Duodenal mucosa (tissue), 2 donors: ENCODE data around the gene TNFRSF19.

Experiments
- H3K27ac ChIP-seq: one replicate; pipeline ENCODE4 v1.7.0; 2013; ENCODE audit warnings: low read depth, low read length
- H3K27me3 ChIP-seq, 2 donors: one replicate each; pipeline ENCODE4 v1.7.0; 2013; ENCODE audit warnings: low read length in 2 of 2, control low read depth in 1 of 2; ENCODE audit not compliant: insufficient read depth in 2 of 2, control insufficient read depth in 1 of 2
- H3K36me3 ChIP-seq, 2 donors: one replicate each; pipeline ENCODE4 v1.7.0; 2013; ENCODE audit warnings: low read length in 2 of 2, control low read depth in 1 of 2; ENCODE audit not compliant: insufficient read depth in 2 of 2, control insufficient read depth in 1 of 2
- H3K4me1 ChIP-seq, 2 donors: one replicate each; pipeline ENCODE4 v1.7.0; 2013; ENCODE audit warnings: low read length in 2 of 2, control low read depth in 1 of 2; ENCODE audit not compliant: insufficient read depth in 2 of 2, control insufficient read depth in 1 of 2
- H3K4me3 ChIP-seq, 2 donors: one replicate each; pipeline ENCODE4 v1.7.0; 2013; ENCODE audit warnings: low read length in 2 of 2, low read depth in 1 of 2
- H3K9ac ChIP-seq, 2 donors: one replicate each; pipeline ENCODE4 v1.7.0; 2013; ENCODE audit warnings: low read length in 2 of 2, low read depth in 1 of 2
- H3K9me3 ChIP-seq, 2 donors: one replicate each; pipeline ENCODE4 v1.7.0; 2013; ENCODE audit warnings: low read length in 2 of 2, control low read depth in 1 of 2; ENCODE audit not compliant: control insufficient read depth in 1 of 2

TNFRSF19 gene

GRCh38 chr13:23690668-23691067 lies 120.5 kb downstream of the TNFRSF19 start:
- H3K27ac ChIP-seq = no peak overlapping the region
- no peaks in the 10 kb centered on the region for H3K9me3 ChIP-seq
- peaks cover 0 to 3% of the 10 kb centered on the region in 2 donors for H3K4me1 ChIP-seq
- no peaks in the 10 kb centered on the region for H3K36me3 ChIP-seq
- no peak overlapping the region for H3K9ac ChIP-seq
- H3K27me3 ChIP-seq = no peaks in the 10 kb centered on the region
- no peak overlapping the region for H3K4me3 ChIP-seq

- peaks cover 7 to 23% of the 10 kb centered on the region in 2 donors for H3K4me1 ChIP-seq
- H3K36me3 ChIP-seq = no peaks in the 10 kb centered on the region
- H3K27me3 ChIP-seq = no peaks in the 10 kb centered on the region
- H3K9ac ChIP-seq = no peak overlapping the region
- no peak overlapping the region for H3K4me3 ChIP-seq
- no peak overlapping the region for H3K27ac ChIP-seq
- H3K9me3 ChIP-seq = no peaks in the 10 kb centered on the region
These were observed 122.6 kb downstream of the TNFRSF19 start for GRCh38 chr13:23692816-23693215.

GRCh38 chr13:23695196-23695595 lies 125.0 kb downstream of the TNFRSF19 start:
- Histone ChIP-seq H3K36me3 (no peaks in the 10 kb centered on the region), H3K4me3 (no peak overlapping the region), H3K9ac (no peak overlapping the region), H3K27ac (no peak overlapping the region), H3K27me3 (no peaks in the 10 kb centered on the region), H3K4me1 (peaks cover 7 to 25% of the 10 kb centered on the region in 2 donors), H3K9me3 (no peaks in the 10 kb centered on the region)

GRCh38 chr13:23695711-23696464 lies 125.7 kb downstream of the TNFRSF19 start:
- no peak overlapping the region for H3K27ac ChIP-seq
- H3K36me3 ChIP-seq = no peaks in the 10 kb centered on the region
- no peaks in the 10 kb centered on the region for H3K9me3 ChIP-seq
- peaks cover 7 to 25% of the 10 kb centered on the region in 2 donors for H3K4me1 ChIP-seq
- H3K27me3 ChIP-seq = peaks cover 0 to 1% of the 10 kb centered on the region in 2 donors
- peak overlapping the region; percentile 19 to 48 for H3K4me3 ChIP-seq
- peak overlapping the region in 1 of 2 donors; percentile 8 for H3K9ac ChIP-seq

- H3K4me3 ChIP-seq = no peak overlapping the region
- H3K9me3 ChIP-seq = no peaks in the 10 kb centered on the region
- no peak overlapping the region for H3K27ac ChIP-seq
- peaks cover 7 to 25% of the 10 kb centered on the region in 2 donors for H3K4me1 ChIP-seq
- no peaks in the 10 kb centered on the region for H3K36me3 ChIP-seq
- H3K9ac ChIP-seq = no peak overlapping the region
- H3K27me3 ChIP-seq = peaks cover under 1 to 6% of the 10 kb centered on the region in 2 donors
These were observed 126.4 kb downstream of the TNFRSF19 start for GRCh38 chr13:23696610-23697009.

- Histone ChIP-seq H3K9ac (no peak overlapping the region), H3K27me3 (peaks cover 4 to 6% of the 10 kb centered on the region in 2 donors), H3K9me3 (no peaks in the 10 kb centered on the region), H3K4me1 (peaks cover 7 to 25% of the 10 kb centered on the region in 2 donors), H3K36me3 (no peaks in the 10 kb centered on the region), H3K4me3 (no peak overlapping the region), H3K27ac (no peak overlapping the region)
These were observed 127.6 kb downstream of the TNFRSF19 start for GRCh38 chr13:23697772-23698313.

GRCh38 chr13:23699271-23699670 lies 129.1 kb downstream of the TNFRSF19 start:
- Histone ChIP-seq H3K9me3 (no peaks in the 10 kb centered on the region), H3K36me3 (no peaks in the 10 kb centered on the region), H3K4me3 (no peak overlapping the region), H3K9ac (no peak overlapping the region), H3K27ac (no peak overlapping the region), H3K4me1 (peaks cover 7 to 25% of the 10 kb centered on the region in 2 donors), H3K27me3 (peaks cover 4 to 6% of the 10 kb centered on the region in 2 donors)

- Histone ChIP-seq H3K27me3 (peaks cover 4 to 6% of the 10 kb centered on the region in 2 donors), H3K36me3 (no peaks in the 10 kb centered on the region), H3K4me1 (peaks cover 7 to 17% of the 10 kb centered on the region in 2 donors), H3K27ac (no peak overlapping the region), H3K9ac (no peak overlapping the region), H3K4me3 (no peak overlapping the region), H3K9me3 (no peaks in the 10 kb centered on the region)
These were observed 131.0 kb downstream of the TNFRSF19 start for GRCh38 chr13:23701186-23701585.

- H3K36me3 ChIP-seq = no peaks in the 10 kb centered on the region
- no peak overlapping the region for H3K27ac ChIP-seq
- no peak overlapping the region for H3K9ac ChIP-seq
- no peak overlapping the region for H3K4me3 ChIP-seq
- peaks cover 4 to 12% of the 10 kb centered on the region in 2 donors for H3K4me1 ChIP-seq
- peaks cover 4 to 6% of the 10 kb centered on the region in 2 donors for H3K27me3 ChIP-seq
- H3K9me3 ChIP-seq = no peaks in the 10 kb centered on the region
These were observed 131.4 kb downstream of the TNFRSF19 start for GRCh38 chr13:23701636-23702035.

GRCh38 chr13:23703246-23703860 lies 133.1 kb downstream of the TNFRSF19 start:
- Histone ChIP-seq H3K9ac (no peak overlapping the region), H3K27ac (no peak overlapping the region)

More at GRCh38 chr13:23703246-23703860, 133.1 kb downstream of the TNFRSF19 start:
- no peaks in the 10 kb centered on the region for H3K36me3 ChIP-seq
- peaks cover 4 to 6% of the 10 kb centered on the region in 2 donors for H3K27me3 ChIP-seq
- H3K4me1 ChIP-seq = no peaks in the 10 kb centered on the region
- H3K4me3 ChIP-seq = no peak overlapping the region
- H3K9me3 ChIP-seq = no peaks in the 10 kb centered on the region
